Measurements from ENCODE around the gene DBP.

The DBP gene

GRCh38 chr19:48630296-48631063 is 6.7 kb downstream of the DBP start:
- H3K4me3 ChIP-seq (replicated peaks; ENCODE audit: low read depth, low read length) = peak overlapping the region; percentile 21

GRCh38 chr19:48629599-48630295 is 7.4 kb downstream of the DBP start:
- TF ChIP-seq CTCF (IDR thresholded peaks at IDR 0.05; ENCODE audit: low read length, missing control alignments) = no peak
- DNase-seq (ENCODE audit: low read depth) = peak; percentile 78
- H3K4me3 ChIP-seq (replicated peaks; ENCODE audit: low read depth, low read length) = peak overlapping the region; percentile 8

More at GRCh38 chr19:48630296-48631063, 6.7 kb downstream of the DBP start:
- peak; percentile 80 for DNase-seq (ENCODE audit: low read depth)
- TF ChIP-seq CTCF (IDR thresholded peaks at IDR 0.05; ENCODE audit: low read length, missing control alignments) = peak; percentile 26

GRCh38 chr19:48629297-48629598 is 7.9 kb downstream of the DBP start:
- no peak overlapping the region for H3K4me3 ChIP-seq (replicated peaks; ENCODE audit: low read depth, low read length)
- no peak for TF ChIP-seq CTCF (IDR thresholded peaks at IDR 0.05; ENCODE audit: low read length, missing control alignments)
- no peak for DNase-seq (ENCODE audit: low read depth)

DNA sequence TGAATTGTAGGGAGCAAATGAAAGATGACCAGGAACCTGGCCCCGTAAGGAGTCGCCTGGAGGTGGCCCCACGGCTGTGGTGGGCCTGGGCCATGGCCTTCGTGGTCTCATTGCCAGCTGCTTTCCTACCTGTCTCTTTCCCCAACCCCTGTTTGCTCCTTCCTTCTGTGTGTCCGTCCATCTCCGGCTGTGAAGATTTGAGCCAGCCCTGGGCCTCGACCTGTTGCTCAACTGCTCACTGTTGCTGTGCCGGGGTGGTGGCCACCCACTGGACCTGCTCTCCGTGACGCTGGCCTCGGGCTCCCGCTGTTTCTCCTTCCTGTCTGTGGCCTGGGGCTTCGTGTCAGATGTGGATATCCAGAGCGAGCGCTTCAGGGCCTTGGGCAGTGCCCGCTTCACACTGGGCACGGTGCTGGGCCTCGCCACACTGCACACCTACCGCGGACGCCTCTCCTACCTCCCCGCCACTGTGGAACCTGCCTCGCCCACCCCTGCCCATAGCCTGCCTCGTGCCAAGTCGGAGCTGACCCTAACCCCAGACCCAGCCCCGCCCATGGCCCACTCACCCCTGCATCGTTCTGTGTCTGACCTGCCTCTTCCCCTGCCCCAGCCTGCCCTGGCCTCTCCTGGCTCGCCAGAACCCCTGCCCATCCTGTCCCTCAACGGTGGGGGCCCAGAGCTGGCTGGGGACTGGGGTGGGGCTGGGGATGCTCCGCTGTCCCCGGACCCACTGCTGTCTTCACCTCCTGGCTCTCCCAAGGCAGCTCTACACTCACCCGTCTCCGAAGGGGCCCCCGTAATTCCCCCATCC is 8.5 kb downstream of the DBP start:
- H3K4me3 ChIP-seq (replicated peaks; ENCODE audit: low read depth, low read length) = no peak overlapping the region
- no peak for DNase-seq (ENCODE audit: low read depth)
- TF ChIP-seq CTCF (IDR thresholded peaks at IDR 0.05; ENCODE audit: low read length, missing control alignments) = no peak

DNA sequence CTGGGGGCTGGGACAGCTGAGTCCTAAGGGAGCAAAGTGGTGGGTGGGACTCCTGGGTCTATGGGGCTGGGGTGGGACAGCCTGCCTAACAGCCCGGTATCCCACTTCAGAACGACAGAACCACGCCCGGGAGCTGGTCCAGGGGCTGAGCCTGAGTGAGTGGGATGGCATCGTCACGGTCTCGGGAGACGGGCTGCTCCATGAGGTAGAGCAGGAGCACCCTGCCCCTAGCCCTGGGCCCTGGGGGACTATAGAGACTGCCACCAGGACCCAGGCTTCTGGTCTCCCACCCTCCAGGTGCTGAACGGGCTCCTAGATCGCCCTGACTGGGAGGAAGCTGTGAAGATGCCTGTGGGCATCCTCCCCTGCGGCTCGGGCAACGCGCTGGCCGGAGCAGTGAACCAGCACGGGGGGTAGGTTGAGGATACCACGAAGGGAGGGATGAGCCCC is 9.3 kb downstream of the DBP start:
- H3K4me3 ChIP-seq (replicated peaks; ENCODE audit: low read depth, low read length) = no peak overlapping the region
- no peak for TF ChIP-seq CTCF (IDR thresholded peaks at IDR 0.05; ENCODE audit: low read length, missing control alignments)
- DNase-seq (ENCODE audit: low read depth) = no peak

GRCh38 chr19:48627201-48627864 is 9.8 kb downstream of the DBP start:
- no peak for TF ChIP-seq CTCF (IDR thresholded peaks at IDR 0.05; ENCODE audit: low read length, missing control alignments)
- DNase-seq (ENCODE audit: low read depth) = no peak
- no peak overlapping the region for H3K4me3 ChIP-seq (replicated peaks; ENCODE audit: low read depth, low read length)
